HEK293T (cell line): ENCODE results near the gene SH3BP5.

Experiments used
- CTCF ChIA-PET: fragments of 350-600 bp; formaldehyde crosslinking; extraction: SDS; loops from one replicate; lab custom pipeline; 2021; ENCODE audit warnings: antibody characterized with exemption, inconsistent platforms; lab: Yijun Ruan, JAX
- POLR2A ChIA-PET: fragments of 350-600 bp; formaldehyde crosslinking; extraction: SDS; loops from one replicate; lab custom pipeline; 2020; ENCODE audit warnings: antibody characterized with exemption, inconsistent platforms; lab: Yijun Ruan, JAX
- DNase-seq: peaks from one replicate; pipeline ENCODE4 v3.0.0; 2012; ENCODE audit warnings: mixed read lengths; ENCODE audit errors: extremely low spot score
- ARNT ChIP-seq: fragments of 450-650 bp; IDR thresholded peaks from 2 replicates; pipeline ENCODE4 v1.6.1; 2017; ENCODE audit warnings: mild to moderate bottlenecking
- BHLHE40 ChIP-seq: fragments of 450-650 bp; IDR thresholded peaks from 2 replicates; pipeline ENCODE4 v1.6.1; 2016; ENCODE audit warnings: mild to moderate bottlenecking, moderate library complexity, borderline replicate concordance
- CTBP1 ChIP-seq: fragments of 450-650 bp; IDR thresholded peaks from 2 replicates; pipeline ENCODE4 v1.6.1; 2016; ENCODE audit warnings: borderline replicate concordance
- ELF4 ChIP-seq: fragments of 450-650 bp; IDR thresholded peaks from 2 replicates; pipeline ENCODE4 v1.6.1; 2017; ENCODE audit warnings: antibody characterized with exemption
- FOXA1 ChIP-seq: fragments of 450-650 bp; IDR thresholded peaks from 2 replicates; pipeline ENCODE4 v1.6.1; 2016; ENCODE audit warnings: mild to moderate bottlenecking
- FOXK2 ChIP-seq: fragments of 450-650 bp; IDR thresholded peaks from 2 replicates; pipeline ENCODE4 v1.6.1; 2016; ENCODE audit warnings: mild to moderate bottlenecking
- FOXM1 ChIP-seq: fragments of 450-650 bp; IDR thresholded peaks from 2 replicates; pipeline ENCODE4 v1.6.1; 2017; ENCODE audit warnings: mild to moderate bottlenecking, borderline replicate concordance
- HDGF ChIP-seq: fragments of 450-650 bp; IDR thresholded peaks from 2 replicates; pipeline ENCODE4 v1.6.1; 2017; ENCODE audit warnings: antibody characterized with exemption, borderline replicate concordance
- L3MBTL2 ChIP-seq: fragments of 450-650 bp; conservative IDR thresholded peaks from 2 replicates; pipeline ENCODE4 v1.6.1; 2016; ENCODE audit warnings: mild to moderate bottlenecking
- LEF1 ChIP-seq: fragments of 450-650 bp; IDR thresholded peaks from 2 replicates; pipeline ENCODE4 v1.6.1; 2017; ENCODE audit warnings: mild to moderate bottlenecking, borderline replicate concordance
- NFRKB ChIP-seq: fragments of 450-650 bp; IDR thresholded peaks from 2 replicates; pipeline ENCODE4 v1.6.1; 2016; ENCODE audit warnings: mild to moderate bottlenecking, moderate library complexity
- SP1 ChIP-seq: fragments of 450-650 bp; IDR thresholded peaks from 2 replicates; pipeline ENCODE4 v1.6.1; 2017
- SUZ12 ChIP-seq: fragments of 450-650 bp; IDR thresholded peaks from 2 replicates; pipeline ENCODE4 v1.6.1; 2016; ENCODE audit warnings: mild to moderate bottlenecking
- TARDBP ChIP-seq: fragments of 450-650 bp; IDR thresholded peaks from 2 replicates; pipeline ENCODE4 v1.6.1; 2016
- ZNF384 ChIP-seq: fragments of 450-650 bp; IDR thresholded peaks from 2 replicates; pipeline ENCODE4 v1.6.1; 2016
- TF ChIP-seq, protein P1 (sequence below): fragments of 450-650 bp; IDR thresholded peaks from 2 replicates; pipeline ENCODE4 v1.6.1; 2016

Gene SH3BP5

DNA sequence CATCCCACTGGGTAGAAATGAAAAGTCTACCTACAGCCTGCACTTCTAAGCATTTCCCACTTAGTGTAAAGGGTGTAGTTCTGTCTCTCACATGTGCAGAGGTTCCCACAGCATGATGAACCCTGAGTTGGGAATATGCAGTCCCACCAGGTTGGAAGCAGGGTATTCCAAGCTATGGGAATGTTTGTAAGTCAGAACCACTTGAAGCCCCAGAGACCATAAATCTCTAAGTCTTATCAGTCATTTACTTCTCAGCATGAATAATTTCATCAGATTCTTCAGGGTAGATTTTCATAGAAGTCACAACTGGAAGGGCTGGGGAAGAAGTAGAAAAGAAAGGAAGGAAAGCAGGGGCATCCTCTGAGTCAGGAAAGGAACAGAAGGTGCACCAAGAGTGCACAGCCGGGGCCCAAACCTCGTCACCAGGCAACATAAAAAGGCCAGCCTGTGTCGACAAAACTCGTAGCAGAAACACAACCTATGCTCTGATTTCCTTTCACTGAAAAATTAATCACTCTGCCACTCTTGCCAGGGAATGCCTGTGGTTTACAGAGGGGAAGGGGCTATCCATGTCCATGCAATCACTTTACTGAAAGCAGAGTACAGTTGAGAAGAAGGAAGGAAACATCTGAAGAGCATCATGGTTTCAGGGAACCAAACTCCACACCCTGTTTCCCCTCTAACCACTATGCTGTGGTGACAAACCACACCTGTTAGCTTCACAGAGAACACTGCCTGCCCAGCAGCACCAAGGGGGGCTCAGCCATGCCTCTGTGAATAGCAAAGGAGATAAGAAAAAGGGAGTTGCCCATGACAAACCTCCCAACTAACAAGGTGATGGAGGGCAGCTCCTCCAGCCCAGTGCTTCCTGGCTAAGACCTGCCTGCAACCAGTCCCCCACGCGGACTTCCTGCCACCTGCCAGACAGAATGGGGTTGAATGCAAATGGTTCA, 40.5 kb downstream of the SH3BP5 start:
- CTCF ChIA-PET = no interaction called here
- POLR2A ChIA-PET = no interaction called here
- TF ChIP-seq BHLHE40 = no peak
- TF ChIP-seq CTBP1 = no peak
- TF ChIP-seq ELF4 = no peak
- no peak for TF ChIP-seq ARNT
- TF ChIP-seq NFRKB = no peak
- TF ChIP-seq LEF1 = no peak
- no peak for TF ChIP-seq ZNF384
- no peak for TF ChIP-seq TARDBP
- TF ChIP-seq, protein P1, sequence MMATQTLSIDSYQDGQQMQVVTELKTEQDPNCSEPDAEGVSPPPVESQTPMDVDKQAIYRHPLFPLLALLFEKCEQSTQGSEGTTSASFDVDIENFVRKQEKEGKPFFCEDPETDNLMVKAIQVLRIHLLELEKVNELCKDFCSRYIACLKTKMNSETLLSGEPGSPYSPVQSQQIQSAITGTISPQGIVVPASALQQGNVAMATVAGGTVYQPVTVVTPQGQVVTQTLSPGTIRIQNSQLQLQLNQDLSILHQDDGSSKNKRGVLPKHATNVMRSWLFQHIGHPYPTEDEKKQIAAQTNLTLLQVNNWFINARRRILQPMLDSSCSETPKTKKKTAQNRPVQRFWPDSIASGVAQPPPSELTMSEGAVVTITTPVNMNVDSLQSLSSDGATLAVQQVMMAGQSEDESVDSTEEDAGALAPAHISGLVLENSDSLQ = no peak
- no peak for TF ChIP-seq SP1
- TF ChIP-seq FOXA1 = no peak
- TF ChIP-seq HDGF = no peak
- TF ChIP-seq L3MBTL2 = no peak
- no peak for DNase-seq

DNA sequence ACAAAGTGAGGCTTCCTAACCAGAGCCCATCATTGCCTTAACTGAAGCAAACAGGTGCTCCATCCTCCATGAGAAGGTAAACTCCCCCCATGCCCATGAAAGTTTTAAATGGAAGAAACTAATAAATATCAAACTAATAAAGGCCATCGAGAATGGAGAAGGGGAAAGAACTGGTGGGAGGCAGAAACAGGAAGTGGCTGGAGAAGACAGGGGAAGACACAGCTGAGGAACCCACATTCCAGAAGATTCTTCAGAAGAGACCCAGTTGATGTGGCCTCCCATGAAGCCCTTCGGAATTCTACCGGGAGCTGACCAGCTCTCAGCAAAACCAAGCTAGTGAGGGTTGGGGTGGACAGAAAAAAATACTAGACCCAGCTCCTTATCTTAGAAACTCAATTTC, 41.6 kb downstream of the SH3BP5 start:
- CTCF ChIA-PET = interaction anchor here (0.7 kb wide), 1 partner anchor 22 kb away, joined by 3 read pairs; no protein-coding TSS in a partner anchor
- no peak for DNase-seq
- POLR2A ChIA-PET = no interaction called here
- TF ChIP-seq LEF1 (no peak), FOXA1 (no peak), CTBP1 (no peak), HDGF (no peak), ZNF384 (no peak), TARDBP (no peak), L3MBTL2 (no peak), SP1 (no peak), ARNT (no peak), NFRKB (no peak), ELF4 (no peak), FOXK2 (no peak), BHLHE40 (no peak), SUZ12 (no peak), FOXM1 (no peak)
- TF ChIP-seq, protein P1 = no peak

DNA sequence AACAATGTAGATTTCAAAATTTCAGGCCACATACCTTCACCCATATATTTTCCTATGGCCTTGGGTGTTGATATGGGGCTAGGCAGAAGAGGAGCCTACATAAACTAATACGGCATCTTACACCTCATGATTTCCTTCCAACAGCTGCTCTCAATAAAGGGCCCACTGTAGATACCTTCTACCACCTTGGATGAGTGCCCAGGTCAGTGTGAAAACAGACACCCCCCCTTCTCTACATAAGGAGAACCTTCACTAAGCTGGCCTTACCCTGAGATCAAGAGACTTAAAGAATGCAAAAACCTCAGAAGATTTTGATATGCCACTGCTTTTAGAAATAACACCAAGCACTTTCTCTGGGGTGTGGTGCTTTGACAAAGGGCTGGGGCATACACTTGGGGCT, 42.7 kb downstream of the SH3BP5 start:
- CTCF ChIA-PET = no interaction called here

DNA sequence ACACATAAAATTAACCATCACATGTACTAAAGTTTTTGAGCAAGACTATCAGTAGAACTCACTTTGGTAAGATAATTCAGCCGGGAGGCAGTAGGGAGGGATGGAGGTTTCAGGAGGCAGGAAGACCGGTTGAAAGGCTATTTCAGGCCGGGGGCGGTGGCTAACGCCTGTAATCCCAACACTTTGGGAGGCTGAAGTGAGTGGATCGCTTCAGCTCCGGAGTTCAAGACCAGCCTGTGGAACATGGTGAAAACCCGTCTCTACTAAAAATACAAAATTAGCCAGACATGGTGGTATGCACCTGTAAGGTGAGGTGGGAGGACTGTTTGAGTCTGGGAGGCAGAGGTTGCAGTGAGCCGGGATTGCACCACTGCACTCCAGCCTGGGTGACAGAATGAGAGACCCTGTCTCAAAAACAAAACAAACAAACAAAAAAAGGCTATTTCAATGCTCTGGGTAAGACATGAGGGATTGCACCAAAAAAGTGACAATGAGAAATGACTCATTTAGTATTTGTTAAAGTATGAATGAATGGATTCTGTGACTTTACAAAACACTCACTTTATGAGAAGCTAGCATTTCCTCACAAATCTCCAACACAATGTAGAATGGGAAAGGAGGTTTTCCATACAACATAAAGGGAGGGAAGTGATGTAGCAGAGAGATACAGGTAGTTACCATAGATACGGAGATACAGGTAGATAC, 43.9 kb downstream of the SH3BP5 start:
- ChIA-PET POLR2A (no interaction called here), CTCF (interaction anchor here (0.8 kb wide), 1 partner anchor 21 kb away, joined by 3 read pairs; no protein-coding TSS in a partner anchor)
- DNase-seq = no peak
- TF ChIP-seq HDGF = no peak
- TF ChIP-seq ELF4 = no peak
- no peak for TF ChIP-seq FOXK2
- TF ChIP-seq ARNT = no peak
- no peak for TF ChIP-seq L3MBTL2
- no peak for TF ChIP-seq FOXM1
- no peak for TF ChIP-seq SP1

More for the DNA sequence above, 42.7 kb downstream of the SH3BP5 start:
- no peak for DNase-seq
- TF ChIP-seq, protein P1 = no peak
- no peak for TF ChIP-seq LEF1
- TF ChIP-seq SP1 = no peak
- POLR2A ChIA-PET = no interaction called here

DNA sequence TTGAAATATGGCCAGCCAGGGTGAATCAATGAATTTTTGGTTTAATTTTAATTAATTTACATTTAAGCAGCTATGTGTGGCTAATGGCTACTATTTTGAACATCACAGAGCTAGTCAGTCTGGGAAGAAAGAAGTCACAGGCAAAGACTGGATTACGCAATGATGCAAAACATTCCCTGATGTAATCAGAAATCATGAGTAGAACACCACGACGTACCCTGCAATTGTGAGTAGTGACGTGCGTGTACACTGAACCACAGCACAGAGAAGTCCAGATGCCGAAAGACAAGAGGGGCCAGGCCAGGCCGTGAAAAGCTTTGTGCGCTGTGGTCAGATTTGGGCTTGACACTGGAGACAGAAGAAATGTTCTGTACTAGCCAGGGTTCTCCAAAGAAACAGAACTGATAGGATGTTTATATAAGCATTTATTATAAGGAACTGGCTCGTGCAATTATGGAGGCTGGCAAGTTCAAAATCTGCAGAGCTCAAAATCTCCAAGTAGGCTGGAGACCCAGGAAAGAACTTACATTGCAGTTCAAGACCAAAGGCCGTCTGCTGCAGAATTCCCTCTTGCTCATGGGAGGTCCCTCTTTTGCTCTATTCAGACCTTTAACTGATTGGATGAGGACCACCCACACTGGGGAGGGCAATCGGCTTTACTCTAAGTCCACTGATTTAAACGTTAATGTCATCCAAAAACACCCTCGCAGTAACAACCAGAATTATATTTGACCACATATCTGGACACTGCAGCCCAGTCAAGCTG, 44.6 kb downstream of the SH3BP5 start:
- TF ChIP-seq FOXM1 (no peak), BHLHE40 (no peak), LEF1 (no peak), SP1 (no peak), HDGF (no peak), ARNT (no peak), NFRKB (no peak), ZNF384 (no peak), L3MBTL2 (no peak), ELF4 (no peak), CTBP1 (no peak), FOXA1 (no peak), SUZ12 (no peak), TARDBP (no peak), FOXK2 (no peak)
- TF ChIP-seq, protein P1 = no peak
- POLR2A ChIA-PET = interaction anchor here (0.6 kb wide), 1 partner anchor 971 kb away, joined by 3 read pairs; no protein-coding TSS in a partner anchor
- CTCF ChIA-PET = interaction anchor here (0.7 to 0.8 kb wide), 2 partner anchors 20 to 42 kb away, joined by 3 read pairs; no protein-coding TSS in a partner anchor
- no peak for DNase-seq
